ELR (cell line): Measurements from ENCODE around the gene RAP1GAP.

Experiments
- DNase-seq: peaks from one replicate; pipeline ENCODE4 v3.0.0-alpha.2; 2015; ENCODE audit warnings: low read depth

The RAP1GAP gene

DNA sequence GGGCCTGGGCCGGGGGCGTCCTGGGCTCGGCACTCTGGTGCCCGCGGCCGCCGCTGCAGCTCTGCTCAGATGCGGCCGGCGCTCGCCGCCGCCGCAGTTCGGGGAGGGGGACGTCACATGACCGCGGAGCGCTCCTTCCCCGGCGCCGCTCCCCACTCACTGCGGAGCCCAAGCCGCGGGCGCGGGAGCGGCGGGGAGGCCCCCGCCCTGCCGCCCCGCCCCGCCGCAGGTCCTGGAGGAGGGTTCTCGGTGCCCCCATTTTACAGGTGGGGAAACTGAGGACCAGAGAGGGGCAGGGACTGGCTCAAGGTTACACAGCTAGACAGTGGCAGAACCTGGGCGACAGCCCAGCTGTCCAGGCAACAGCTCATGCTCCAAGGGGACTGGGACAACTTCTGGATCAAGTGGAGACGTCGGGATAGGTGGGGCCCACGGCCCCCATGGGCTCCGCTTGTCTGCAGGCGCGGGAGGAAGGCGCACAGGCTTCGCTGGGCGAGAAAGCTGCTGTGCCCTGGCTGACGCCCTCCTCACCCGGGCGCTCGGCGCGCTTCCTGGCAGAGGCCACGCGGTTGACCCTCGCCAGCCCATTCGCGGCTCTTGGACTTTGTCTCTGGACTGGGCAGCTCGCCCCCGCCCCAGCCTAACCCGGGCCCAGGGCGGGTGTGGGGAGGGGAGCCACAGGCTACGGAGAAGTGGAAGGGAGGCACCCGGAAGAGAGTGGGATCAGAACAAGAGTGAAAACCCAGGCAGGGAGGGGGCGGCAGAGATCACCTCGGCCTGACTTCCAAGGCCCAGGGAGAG, at the start of gene RAP1GAP:
Gene RAP1GAP, minus strand, starts transcription at position 100 of the 801 bp plus-strand sequence. CDS start 49,325 bp downstream, outside the sequence.
- DNase-seq, result no peak

DNA sequence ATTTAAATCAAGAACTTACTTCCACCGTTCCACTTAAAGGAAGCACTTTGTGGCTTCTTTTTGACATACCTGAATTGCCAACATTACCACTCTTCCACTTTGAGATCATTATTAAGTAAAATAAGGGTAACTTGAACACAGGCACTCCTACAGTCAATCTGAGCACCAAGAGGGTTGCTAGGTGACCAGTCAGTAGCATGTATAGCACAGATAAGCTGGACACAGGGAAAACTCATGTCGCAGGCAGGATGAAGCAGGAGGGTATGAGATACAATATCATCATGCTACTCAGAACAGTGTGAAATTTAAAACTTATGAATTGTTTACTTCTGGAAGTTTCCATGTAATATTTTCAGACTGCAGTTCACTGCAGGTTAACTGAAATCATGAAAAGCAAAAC, 47.0 kb upstream of the RAP1GAP start:
- DNase-seq, result no peak

DNA sequence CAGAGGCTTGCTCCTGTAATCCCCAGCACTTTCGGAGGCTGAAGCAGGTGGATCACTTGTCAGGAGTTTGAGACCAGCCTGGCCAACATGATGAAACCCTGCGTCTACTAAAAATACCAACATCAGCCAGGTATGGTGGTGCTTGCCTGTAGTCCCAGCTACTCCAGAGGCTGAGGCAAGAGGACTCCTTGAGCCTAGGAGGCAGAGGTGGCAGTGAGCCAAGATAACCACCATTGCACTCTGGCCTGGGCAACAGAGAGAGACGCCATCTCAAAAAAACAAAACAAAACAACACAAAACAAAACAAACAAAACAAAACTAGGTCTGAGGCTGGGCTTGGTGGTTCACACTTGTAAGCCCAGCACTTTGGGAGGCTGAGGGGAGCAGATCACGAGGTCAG, 38.7 kb upstream of the RAP1GAP start:
- DNase-seq, result no peak

DNA sequence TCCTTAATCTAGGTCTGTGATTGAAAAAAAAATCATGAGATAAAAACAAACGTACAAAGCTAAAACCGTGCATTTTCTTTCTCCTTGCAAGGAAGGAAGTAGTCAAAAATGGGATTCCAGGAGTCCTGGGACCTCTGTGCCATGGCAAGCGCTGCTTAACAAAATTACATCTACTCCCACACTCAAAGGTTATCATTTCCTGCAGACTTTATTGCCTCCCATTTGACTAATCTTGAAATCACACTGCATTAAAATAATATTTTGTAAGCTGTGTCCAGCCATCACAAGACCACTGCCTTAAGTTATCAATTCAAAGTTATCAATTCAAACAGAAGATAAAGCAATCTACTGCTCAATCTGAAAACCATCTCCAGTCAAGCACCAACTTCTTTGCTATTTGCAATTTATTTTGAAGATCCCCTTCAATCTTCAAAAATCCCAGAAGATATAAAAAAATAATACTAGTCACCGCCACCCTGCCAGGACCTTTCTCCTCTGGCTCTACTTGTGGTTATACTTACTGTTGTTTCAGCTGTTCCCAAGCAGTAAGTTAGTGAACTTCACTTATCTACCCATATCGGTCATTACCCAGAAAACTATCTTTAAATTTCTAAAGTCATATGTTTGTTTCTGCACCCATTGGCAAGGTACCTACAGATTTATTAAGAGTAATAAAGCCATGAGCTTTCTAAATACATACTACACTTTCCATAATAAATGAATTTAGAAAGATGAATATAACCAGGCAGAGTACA, 38.1 kb upstream of the RAP1GAP start:
- no peak for DNase-seq

DNA sequence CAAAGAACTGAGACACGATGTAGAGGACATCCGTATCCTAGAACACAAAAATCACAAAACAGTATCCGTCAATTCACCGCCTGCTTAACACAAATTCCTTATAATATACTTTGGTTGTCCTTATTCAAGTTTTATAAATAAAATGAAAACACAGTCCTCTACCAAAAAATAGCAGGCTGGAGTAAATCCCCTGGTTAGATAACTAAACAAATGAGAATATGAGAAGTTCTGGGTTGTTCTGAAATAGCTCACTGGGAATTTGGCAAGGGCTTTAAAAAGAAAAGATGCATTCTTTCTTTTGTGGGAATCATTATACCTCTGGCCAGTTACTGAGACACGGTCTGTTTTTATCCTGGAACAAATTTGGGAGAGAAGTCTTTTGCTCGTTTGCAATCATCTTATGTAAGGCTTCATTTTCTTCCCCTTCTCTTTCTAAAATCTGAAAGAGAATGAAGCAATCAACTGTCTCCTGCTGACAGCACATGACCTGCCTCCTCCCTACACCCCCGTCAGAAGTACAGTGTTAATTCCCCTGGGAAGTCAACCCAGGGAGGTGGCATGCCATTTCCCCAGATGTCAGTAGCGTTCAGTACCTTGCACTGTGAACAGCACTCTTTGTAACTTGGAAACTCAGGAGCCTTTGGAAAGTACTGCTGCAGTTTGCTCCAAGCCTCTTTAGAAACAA, 37.1 kb upstream of the RAP1GAP start:
- no peak for DNase-seq

DNA sequence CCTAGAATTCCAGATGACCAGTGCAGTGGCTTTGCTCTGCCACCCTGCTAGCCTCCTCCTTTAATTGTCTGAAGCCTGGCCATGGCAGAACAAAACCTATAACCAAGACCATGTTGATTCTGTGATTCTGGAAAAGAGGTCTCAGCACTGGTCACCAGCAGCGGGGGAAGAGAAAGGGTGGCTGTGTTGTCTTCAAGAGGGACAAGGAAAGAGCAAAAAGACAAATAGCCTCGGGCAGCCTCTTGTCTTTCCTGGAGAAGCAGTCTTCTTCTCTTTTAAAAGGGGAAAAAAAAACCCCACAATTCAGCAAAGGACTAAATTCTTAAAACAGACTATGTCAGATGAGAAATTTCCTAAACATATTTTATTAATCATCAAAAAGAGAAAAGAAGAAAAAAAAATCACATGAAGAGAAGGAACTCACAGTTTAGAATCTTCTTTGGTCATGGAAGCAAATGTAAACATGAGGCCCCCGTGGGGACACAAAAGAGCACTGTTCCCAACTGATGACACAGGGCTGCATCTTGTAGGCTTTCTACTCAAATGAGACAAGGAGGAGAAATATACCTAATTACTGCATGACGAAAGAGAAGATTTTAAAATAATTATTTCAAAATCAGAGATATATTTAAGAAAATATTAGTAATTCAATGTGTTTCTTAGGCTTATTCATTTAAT, 36.3 kb upstream of the RAP1GAP start:
- DNase-seq, result no peak

DNA sequence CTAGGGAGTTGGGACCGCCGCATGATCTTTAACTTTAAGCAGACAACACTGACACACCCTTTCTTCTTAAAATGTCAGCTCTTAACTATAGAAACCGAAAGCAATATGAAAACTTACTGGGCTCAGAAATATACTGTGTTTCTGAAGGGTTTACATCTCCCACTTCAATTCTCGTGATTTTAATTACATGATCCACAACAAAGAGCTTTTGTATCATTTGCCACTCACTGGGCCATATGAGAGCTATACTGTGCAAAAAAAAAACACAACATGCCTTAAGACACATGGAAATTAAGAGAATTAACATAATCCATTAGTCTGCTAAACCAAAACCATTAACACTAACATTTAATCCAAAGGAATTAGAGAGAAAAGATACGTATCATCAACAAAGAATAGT, 35.0 kb upstream of the RAP1GAP start:
- no peak for DNase-seq

DNA sequence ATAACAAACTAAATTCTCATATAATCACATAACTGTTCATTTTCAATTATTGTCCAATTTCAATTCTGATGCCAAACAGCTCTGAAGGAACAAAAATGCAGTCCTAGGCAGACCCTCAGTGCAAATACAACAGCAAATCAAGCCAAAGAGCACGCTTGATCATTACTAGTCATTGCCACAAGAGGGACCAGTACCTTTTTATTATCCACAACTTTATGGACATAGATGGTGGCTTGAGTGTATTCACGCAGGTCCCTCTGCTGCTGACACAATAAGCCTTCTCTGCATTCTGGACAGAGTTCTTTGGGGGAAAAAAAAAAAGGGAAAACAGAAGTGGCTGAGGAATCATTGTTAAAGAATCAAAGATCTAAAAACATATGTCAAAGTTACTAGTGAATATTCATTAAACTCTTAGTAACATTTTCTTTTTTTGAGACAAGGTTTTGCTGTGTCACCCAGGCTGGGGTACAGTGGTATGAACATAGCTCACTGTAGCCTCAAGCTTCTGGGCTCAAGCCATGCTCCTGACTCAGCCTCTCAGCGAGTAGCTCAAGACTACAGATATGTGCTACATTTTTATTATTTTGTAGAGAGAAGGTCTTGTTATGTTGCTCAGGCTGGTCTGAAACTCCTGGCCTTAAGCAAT, 34.3 kb upstream of the RAP1GAP start:
- peak; percentile 58 for DNase-seq

DNA sequence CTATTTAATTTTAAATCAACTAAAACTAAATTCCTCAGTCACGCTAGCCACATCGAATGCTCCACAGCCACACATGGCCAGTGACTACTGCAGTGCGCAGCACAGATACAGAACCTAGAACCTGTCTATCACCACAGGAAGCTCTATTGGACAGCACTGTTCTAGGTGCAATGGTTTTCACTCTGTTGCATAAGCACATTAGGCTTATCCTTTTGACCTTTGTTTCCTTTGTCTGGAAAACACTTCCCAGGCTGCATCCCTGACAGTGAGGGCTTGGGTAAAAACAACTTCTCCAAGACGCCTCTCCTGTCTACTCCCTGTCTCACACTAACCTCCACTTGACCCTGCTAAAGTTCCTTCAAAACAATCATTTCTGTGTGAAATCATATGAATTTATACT, 33.6 kb upstream of the RAP1GAP start:
- DNase-seq, result no peak

DNA sequence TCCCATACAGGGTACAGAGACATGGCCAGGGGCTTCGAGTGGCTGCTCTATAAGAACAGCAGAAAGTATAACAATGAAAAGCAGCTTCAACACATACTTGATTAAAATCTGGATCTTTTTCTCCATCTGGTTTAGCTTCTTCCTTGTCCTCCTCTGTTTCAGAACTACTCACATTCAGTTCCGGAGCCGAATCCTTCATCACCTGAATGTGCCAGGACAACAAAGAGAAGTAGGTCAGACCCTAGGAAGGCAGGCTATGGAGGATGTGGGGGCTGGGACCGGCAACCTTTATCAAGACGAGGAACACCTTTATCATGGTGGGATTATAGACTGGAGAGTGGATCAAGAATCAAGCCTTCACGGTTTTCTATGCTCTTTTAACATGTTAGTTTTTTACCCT, 32.2 kb upstream of the RAP1GAP start:
- DNase-seq, result no peak

DNA sequence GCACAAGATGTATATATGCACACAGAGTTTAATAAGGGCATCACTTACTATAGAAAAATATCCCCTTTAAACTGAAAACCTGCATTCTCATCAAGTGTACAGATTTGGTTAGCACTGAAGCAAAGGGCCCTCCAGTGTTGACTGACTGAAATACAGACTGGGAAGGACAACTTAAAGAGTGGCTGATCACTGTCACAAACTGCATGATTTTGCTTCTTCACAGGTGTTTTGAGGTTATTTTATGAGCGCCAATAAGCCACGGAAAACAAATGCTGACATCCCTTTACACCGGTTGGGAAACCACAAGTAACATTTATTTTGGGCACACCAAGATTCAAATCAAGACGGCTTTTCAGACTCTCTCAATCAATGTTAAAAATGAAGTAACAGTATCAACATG, 30.9 kb upstream of the RAP1GAP start:
- DNase-seq, result no peak

DNA sequence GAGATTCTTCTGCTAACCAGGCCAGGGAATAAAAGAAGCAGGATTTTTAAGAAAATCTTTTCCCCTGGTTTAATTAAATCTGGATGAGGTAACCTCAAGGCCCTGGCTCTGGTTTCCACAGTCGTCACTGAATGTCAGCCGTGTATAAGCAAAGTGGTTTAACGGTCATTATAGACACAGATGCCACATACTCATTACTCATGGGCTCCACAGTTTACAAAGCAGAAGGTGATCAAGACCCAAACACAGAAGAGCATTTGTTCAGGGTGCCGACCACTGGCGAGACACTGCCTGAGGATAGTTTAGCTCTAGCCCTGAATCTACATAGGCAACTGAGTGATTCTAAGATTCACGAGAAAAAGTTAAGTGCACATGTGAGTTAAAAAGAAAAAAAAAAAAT, 27.8 kb upstream of the RAP1GAP start:
- peak; percentile 34 for DNase-seq

DNA sequence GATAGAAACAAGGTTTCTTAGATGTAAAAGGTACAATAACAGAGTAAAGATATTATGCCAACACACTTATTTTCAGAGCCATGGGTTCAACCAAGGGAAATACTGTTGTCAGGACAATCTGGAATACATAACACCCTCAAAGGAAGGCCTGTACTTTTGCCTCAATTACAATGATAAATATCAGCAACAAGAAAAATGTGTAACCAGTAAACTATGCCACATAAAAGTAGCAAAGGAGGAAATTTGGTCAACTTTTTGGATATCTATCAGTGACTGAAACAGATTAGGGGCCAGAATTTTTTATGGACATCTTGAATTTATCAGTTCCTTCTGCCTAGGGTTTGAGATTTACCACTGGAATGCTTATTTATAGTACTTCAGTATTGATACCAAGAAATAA, 24.6 kb upstream of the RAP1GAP start:
- DNase-seq, result no peak

DNA sequence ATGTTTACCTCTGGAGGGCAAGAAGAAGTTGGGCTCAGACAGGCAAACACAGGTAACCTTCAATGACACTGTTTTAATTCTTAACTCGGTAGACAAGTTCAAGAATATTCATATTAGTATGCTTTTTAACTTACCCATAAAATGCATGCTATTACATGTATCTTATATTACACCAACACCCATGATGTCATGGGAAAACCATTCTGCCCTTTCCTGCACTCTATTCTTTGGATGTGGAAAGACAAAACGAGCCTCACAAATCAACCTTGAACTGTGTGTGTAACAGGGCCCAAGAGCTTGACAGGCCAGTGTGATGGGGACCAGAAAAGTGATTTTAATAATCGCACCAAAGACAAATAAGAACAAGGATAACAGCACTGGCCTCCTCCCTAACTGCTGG, 22.6 kb upstream of the RAP1GAP start:
- no peak for DNase-seq

DNA sequence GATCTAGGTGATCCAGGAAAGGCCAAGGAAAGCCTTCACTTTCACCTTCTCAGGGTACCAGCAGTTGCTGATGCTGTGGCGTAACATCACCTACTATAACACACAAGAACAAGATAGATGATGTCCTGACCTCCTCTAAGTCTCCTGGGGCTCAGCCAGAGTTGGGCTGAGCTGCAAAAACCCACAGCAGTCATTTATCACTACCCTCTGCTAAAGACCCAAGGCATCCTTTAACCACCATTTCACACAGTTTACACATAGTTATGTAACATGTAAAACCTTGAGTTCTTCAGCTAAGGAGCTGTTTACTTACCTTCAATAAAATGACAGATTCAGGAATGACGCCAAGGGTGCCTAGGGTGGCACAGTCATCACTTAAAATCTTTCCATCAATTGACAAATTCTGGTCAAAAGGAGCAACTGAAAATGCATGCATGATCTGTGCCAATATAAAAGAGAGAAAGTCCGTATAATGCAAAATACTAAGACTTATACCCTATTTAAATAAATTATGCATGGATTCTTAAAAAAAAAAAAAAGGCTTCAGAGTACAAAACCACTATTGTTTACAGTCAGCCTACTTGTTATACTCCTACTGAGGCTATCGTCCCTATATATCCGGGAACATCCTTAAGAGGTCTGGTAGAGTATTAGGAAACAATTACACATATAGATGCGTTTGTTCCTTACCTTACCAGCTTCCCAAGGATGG, 20.7 kb upstream of the RAP1GAP start:
- DNase-seq, result no peak

DNA sequence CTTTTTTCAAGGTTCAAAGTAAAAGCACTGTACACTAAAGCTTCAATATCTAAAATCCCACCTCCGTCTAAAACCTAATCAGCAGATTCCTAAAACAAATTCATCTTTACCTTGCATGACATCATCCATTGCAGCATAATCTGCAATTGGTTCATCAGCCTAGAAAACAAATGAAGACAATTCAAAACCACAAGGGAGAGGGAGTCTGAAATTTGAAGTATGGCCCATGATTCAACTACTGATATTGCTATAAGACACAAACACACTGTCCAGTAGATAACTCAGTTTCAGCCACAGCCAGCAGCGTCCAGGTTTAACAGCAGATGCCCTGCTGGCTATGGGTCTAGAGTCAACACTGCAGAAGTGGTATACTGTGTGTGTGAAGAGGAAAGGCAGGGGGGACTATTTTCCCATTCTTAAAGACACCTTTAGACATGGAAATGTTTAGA, 17.9 kb upstream of the RAP1GAP start:
- no peak for DNase-seq

DNA sequence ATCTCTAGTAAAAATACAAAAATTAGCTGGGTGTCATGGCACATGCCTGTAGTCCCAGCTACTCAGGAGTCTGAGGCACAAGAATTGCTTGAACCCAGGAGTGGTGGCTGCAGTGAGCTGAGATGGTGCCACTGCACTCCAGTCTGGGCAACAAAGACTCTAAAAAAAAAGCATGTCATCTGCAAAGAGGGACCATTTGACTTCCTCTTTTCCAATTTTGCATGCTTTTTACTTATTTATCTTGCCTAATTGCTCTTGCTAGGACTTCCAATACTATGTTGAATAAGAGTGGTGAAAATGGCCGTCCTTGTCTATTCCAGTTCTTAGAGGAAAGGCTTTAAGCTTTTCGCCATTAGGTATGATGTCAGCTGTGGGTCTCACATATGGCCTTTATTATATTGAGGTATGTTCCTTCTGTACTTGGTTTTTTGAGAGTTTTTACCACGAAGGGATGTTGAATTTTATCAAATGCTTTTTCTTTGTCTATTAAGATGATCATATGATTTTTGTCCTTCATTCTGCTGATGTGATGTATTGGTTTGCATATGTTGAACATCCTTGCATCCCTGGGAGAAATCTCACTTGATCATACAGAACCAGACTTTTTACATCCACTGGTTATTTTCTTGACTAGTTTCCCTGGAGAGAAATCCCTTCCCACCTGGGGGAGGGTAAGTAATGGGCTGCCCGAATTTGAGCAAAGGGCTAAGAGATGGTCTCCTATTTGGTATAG, 17.0 kb upstream of the RAP1GAP start:
- DNase-seq, result no peak

DNA sequence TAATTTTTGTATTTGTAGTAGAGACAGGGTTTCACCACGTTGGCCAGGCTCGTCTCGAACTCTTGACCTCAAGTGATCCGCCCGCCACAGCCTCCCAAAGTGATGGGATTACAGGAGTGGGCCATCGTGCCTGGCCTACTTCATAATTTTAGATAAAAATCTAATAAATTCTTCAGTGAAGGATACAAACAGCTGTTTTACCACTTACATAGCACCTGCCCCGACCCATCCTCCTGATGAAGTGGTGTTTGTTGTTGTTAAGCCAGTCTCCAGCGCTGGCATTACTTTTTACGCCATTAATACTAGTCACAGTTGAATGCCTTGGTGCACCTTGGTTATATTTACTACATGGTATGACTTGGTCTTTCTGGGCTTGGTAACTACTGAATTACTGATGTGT, 12.3 kb upstream of the RAP1GAP start:
- DNase-seq, result no peak

DNA sequence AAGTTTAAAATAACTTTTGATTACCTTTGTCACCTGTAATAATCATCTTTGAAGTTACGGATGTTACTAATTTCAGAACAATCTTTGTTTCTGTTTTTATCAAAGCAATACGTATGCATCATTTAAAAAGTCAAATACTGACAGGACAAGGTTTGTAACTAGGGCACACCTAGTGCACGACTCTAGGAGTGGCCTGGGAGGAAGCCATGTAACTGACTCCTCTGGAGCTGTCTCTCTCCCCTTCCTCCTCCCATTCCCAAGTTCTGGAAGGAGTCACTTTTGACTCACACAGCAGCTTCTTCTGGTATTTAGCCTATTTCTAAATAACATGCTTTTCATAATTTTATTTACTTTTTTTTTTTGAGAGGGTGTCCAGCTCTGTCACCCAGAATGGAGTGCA, 11.8 kb upstream of the RAP1GAP start:
- peak; percentile 36 for DNase-seq

DNA sequence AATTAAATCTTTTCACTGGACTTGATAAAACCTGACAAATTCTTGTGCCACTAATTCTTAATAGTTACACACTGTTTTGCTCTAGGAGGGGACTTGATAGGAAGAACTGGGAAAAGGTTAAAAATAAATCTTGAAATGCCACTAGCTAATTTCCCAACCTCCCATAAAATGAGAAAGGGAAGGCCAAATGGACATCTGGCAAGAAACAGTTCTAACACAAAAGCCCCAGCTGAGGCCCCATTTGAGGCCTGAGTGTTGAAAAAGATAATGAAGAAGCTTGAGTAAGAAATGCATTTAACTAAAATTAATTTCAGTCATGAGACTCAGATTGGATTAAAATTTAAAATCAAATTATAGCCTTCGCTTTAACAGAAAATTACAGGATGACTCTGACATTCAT, 11.2 kb upstream of the RAP1GAP start:
- no peak for DNase-seq
